ENCODE results near the gene CPS1. TPM values are rescaled to one million over a fixed set of nuclear protein-coding genes. Genes with fewer than 3 reads are reported as not detected.

Gene CPS1
- total RNA-seq, 1 experiment from 2014 or later = 14.2 TPM

DNA sequence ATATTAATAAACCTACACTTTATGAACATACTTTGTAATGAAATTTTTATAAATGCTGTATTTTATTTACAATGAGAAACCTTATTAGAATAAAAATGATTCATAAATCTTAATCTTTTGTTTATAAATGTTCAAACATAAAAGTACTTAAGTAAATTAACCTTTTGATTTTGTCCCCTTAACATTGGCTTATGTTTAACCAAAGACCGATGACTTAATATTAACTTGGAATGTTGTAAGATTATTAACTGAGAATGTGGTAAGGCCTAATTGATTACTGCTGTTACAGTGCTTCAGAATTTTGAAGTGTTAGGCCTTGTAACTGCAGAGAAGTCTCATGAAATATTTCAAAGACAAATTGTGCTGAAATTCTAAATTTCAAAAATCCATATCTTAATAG lies 5.7 kb downstream of the CPS1 start:
- Mint-ChIP-seq H3K4me3 (no peak overlapping the region), H3K36me3 (ENCODE audit: insufficient read depth in 1 of 3, low read depth in 3 of 3) (no peaks in the 10 kb centered on the region), H3K27me3 (ENCODE audit: low read depth) (no peaks in the 10 kb centered on the region), H3K27ac (no peak overlapping the region), H3K9me3 (no peaks in the 10 kb centered on the region), H3K4me1 (peaks cover 14 to 18% of the 10 kb centered on the region in 2 experiments)
- Histone ChIP-seq H2BK120ac (ENCODE audit: low read depth, low read length, poor library complexity, severe bottlenecking) (no peak overlapping the region), H3K23me2 (ENCODE audit: insufficient read length, low read depth, low read length, poor library complexity, severe bottlenecking) (no peaks in the 10 kb centered on the region), H2BK12ac (ENCODE audit: insufficient read length, low read depth, low read length) (no peak overlapping the region), H2AK5ac (ENCODE audit: insufficient read length, low read length) (no peak overlapping the region), H2BK20ac (ENCODE audit: low read depth, low read length, poor library complexity, severe bottlenecking) (no peak overlapping the region), H3T11ph (ENCODE audit: low read length) (no peak overlapping the region), H3K4me2 (ENCODE audit: insufficient read depth, insufficient read length, low read length) (no peak overlapping the region), H3K9ac (ENCODE audit: extremely low read depth, insufficient read length, low read length) (no peak overlapping the region), H4K91ac (ENCODE audit: insufficient read length, low read depth, low read length) (no peak overlapping the region), H2BK15ac (ENCODE audit: low read depth, low read length) (no peak overlapping the region), H3K79me1 (ENCODE audit: insufficient read depth, low read depth, low read length, poor library complexity, severe bottlenecking) (no peaks in the 10 kb centered on the region), H3K56ac (ENCODE audit: insufficient read length, low read depth, low read length) (no peak overlapping the region), H3K79me2 (ENCODE audit: insufficient read depth, low read length) (no peaks in the 10 kb centered on the region), H2AFZ (ENCODE audit: low read length) (no peak overlapping the region), H3K4ac (ENCODE audit: low read depth, low read length) (no peak overlapping the region), H3K18ac (ENCODE audit: insufficient read length, low read depth, low read length) (no peak overlapping the region), H3K4me1 (ENCODE audit: insufficient read depth, low read length) (peaks cover 2% of the 10 kb centered on the region; the same call in 1 of the 2 replicates), H3K14ac (ENCODE audit: insufficient read depth, low read length) (no peak overlapping the region), H3K27me3 (ENCODE audit: insufficient read depth, low read length) (no peaks in the 10 kb centered on the region), H4K5ac (ENCODE audit: insufficient read length, low read depth, low read length) (no peak overlapping the region), H3K23ac (ENCODE audit: insufficient read length, low read depth, low read length) (no peak overlapping the region), H4K8ac (replicated peaks; ENCODE audit: insufficient read length, low read depth, low read length) (no peak overlapping the region), H3K27ac (ENCODE audit: insufficient read length, low read depth, low read length) (no peak overlapping the region), H2BK5ac (ENCODE audit: insufficient read length, low read length) (no peak overlapping the region), H3K9me3 (ENCODE audit: control insufficient read depth, low read depth, low read length) (no peaks in the 10 kb centered on the region), H4K20me1 (ENCODE audit: control insufficient read depth, insufficient read depth, insufficient read length) (no peaks in the 10 kb centered on the region)
- WGBS (ENCODE audit: extremely low coverage, insufficient read length, low lambda C conversion rate) = no CpG with 5 or more reads among the region's 1 CpG
- TF ChIP-seq, protein P1, sequence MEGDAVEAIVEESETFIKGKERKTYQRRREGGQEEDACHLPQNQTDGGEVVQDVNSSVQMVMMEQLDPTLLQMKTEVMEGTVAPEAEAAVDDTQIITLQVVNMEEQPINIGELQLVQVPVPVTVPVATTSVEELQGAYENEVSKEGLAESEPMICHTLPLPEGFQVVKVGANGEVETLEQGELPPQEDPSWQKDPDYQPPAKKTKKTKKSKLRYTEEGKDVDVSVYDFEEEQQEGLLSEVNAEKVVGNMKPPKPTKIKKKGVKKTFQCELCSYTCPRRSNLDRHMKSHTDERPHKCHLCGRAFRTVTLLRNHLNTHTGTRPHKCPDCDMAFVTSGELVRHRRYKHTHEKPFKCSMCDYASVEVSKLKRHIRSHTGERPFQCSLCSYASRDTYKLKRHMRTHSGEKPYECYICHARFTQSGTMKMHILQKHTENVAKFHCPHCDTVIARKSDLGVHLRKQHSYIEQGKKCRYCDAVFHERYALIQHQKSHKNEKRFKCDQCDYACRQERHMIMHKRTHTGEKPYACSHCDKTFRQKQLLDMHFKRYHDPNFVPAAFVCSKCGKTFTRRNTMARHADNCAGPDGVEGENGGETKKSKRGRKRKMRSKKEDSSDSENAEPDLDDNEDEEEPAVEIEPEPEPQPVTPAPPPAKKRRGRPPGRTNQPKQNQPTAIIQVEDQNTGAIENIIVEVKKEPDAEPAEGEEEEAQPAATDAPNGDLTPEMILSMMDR (conservative IDR thresholded peaks at IDR 0.05) = no peak
- no peak for DNase-seq

Data from H9 (cell line).